Stomach (tissue), 9 donors: ENCODE measurements around the gene SLC12A3. TPM values are rescaled to one million over a fixed set of nuclear protein-coding genes. Genes with fewer than 3 reads are reported as not detected.

Source experiments
- DNase-seq, 2 donors: peaks; one replicate each; pipeline versions ENCODE4 v3.0.0 to v3.0.0-alpha.2; 2013 to 2019
- H3K27ac ChIP-seq, 5 donors: fragments of 200-600 bp in 4 of 5; sonication (generic) in 4 of 5; one replicate each; pipeline ENCODE4 v1.5.1; 2013 to 2019; ENCODE audit warnings: mild to moderate bottlenecking in 1 of 5, moderate library complexity in 1 of 5
- H3K27me3 ChIP-seq, 3 donors: fragments of 200-600 bp; sonication (generic); one replicate each; pipeline ENCODE4 v1.5.1; 2017 to 2019; ENCODE audit warnings: mixed run types in 1 of 3
- H3K36me3 ChIP-seq, 4 donors: fragments of 200-600 bp; sonication (generic); 1 replicate in 3 of 4; 2 replicates in 1 of 4; pipeline ENCODE4 v1.5.1; 2016 to 2019
- H3K4me1 ChIP-seq, 4 donors: fragments of 200-600 bp; sonication (generic); one replicate each; pipeline ENCODE4 v1.5.1; 2016 to 2019
- H3K4me3 ChIP-seq, 4 donors: fragments of 200-600 bp; sonication (generic) in 3 of 4; one replicate each; pipeline ENCODE4 v1.5.1; 2016 to 2019; ENCODE audit warnings: mild to moderate bottlenecking in 1 of 4
- H3K9me3 ChIP-seq, 4 donors: fragments of 200-600 bp; sonication (generic); one replicate each; pipeline ENCODE4 v1.5.1; 2016 to 2019
- EP300 ChIP-seq: sonication (generic); formaldehyde crosslinking; IDR thresholded peaks from one replicate; pipeline ENCODE4 v1.6.1; 2017; ENCODE audit warnings: antibody characterized with exemption
- POLR2A ChIP-seq, 4 donors: fragments of 450-650 bp; IDR thresholded peaks; one replicate each; pipeline ENCODE4 v1.6.1; 2016; ENCODE audit warnings: antibody characterized with exemption in 4 of 4, control low read depth in 2 of 4, mild to moderate bottlenecking in 1 of 4, moderate library complexity in 1 of 4
- POLR2AphosphoS5 ChIP-seq, 3 donors: sonication (generic); formaldehyde crosslinking; IDR thresholded peaks; one replicate each; pipeline ENCODE4 v1.6.1; 2016; ENCODE audit warnings: antibody characterized with exemption in 3 of 3
- WGBS, 5 donors: extraction: QIAGEN DNeasy Blood & Tissue Kit in 3 of 5; methylation state at CpG; one replicate each; pipeline versions ENCODE4 v1.1.5 to v1.1.7; 2013 to 2018; 5-methylcytosine and 5-hydroxymethylcytosine counted together
- intact Hi-C: fragments of 100-400 bp; cut with DNase I; formaldehyde crosslinking; loops from one replicate; pipeline ENCODE4 v1.15.1; 2023; ENCODE audit warnings: low total_unique reads
- polyA plus RNA-seq, 3 donors: library from polyadenylated mRNA; stranded (reverse); fragments of 200-250 nt; gene quantifications; one replicate each; pipeline ENCODE4 v1.2.3, GENCODE V29; 2013
- total RNA-seq, 5 donors: library from RNA; depleted of rRNA; stranded (reverse); fragments of >200 nt; gene quantifications; one replicate each; pipeline versions ENCODE4 v1.1.0 to v1.2.3, GENCODE V29; 2014 to 2016
- TF ChIP-seq, protein P1 (sequence below), 7 experiments: fragments of 450-650 bp in 4 of 7; fragments of 200-600 bp in 3 of 7; sonication (generic) in 3 of 7; IDR thresholded peaks; one replicate each; pipeline ENCODE4 v1.5.1; 2016 to 2019; ENCODE audit warnings: antibody characterized with exemption in 7 of 7, control low read depth in 2 of 7, mild to moderate bottlenecking in 1 of 7
- donor health status: healthy with polysubstance abuse.
- donor health status: Bipolar disorder and iron deficiency.
- donor health status: healthy.

Gene SLC12A3
- total and polyA plus RNA-seq, 8 donors: 0.10 to 0.12 TPM; not detected in 6

DNA sequence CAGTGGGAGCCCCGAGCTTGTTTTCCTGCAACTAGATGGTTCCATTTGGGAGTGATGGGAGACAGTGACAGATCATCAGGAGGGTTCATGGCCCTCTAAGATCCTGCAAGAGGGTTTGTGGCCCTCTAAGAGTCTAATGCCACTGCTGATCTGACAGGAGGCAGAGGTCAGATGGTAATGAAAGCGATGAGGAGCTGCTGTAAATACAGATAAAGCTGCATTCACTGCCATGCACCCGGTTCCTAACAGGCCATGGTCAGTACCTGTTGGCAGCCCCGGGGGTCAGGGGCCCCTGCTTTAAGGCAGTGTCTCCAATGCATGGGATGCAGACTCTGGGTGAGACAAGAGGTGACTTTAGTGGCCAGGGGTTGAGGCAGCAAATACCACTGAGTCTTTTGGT, 30.8 kb downstream of the SLC12A3 start:
- Histone ChIP-seq H3K27me3 (no peaks in the 10 kb centered on the region), H3K4me3 (no peak overlapping the region), H3K36me3 (no peaks in the 10 kb centered on the region), H3K27ac (no peak overlapping the region), H3K4me1 (no peaks in the 10 kb centered on the region), H3K9me3 (no peaks in the 10 kb centered on the region)
- no peak for DNase-seq
- intact Hi-C loops: no loop called here
- WGBS, 5 donors: 51 to 76% (median 70%) methylated on average over 3 to 4 of the region's 4 CpGs
- TF ChIP-seq EP300: no peak
- TF ChIP-seq, protein P1, sequence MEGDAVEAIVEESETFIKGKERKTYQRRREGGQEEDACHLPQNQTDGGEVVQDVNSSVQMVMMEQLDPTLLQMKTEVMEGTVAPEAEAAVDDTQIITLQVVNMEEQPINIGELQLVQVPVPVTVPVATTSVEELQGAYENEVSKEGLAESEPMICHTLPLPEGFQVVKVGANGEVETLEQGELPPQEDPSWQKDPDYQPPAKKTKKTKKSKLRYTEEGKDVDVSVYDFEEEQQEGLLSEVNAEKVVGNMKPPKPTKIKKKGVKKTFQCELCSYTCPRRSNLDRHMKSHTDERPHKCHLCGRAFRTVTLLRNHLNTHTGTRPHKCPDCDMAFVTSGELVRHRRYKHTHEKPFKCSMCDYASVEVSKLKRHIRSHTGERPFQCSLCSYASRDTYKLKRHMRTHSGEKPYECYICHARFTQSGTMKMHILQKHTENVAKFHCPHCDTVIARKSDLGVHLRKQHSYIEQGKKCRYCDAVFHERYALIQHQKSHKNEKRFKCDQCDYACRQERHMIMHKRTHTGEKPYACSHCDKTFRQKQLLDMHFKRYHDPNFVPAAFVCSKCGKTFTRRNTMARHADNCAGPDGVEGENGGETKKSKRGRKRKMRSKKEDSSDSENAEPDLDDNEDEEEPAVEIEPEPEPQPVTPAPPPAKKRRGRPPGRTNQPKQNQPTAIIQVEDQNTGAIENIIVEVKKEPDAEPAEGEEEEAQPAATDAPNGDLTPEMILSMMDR (IDR thresholded peaks at IDR 0.05): no peak

DNA sequence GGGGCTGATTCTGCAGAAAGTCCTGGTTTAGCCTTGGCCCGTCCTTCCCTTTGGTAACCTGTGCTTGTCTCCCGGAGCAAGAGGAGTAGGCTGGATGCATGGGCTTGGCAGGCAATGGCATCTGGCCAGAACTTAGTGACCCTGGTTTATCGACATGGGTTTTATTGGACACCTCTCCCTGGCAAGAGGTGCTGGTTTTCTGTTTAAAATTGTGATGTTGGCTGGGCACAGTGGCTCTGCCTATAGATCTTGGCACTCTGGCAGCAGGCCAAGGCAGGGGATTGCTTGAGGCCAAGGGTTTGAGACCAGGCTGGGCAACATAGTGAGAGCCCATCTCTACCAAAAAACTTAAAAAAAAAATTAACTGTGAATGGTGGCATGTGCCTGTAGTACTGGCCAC, 31.2 kb downstream of the SLC12A3 start:
- intact Hi-C loops: no loop called here
- no peak overlapping the region for H3K4me3 ChIP-seq
- no peaks in the 10 kb centered on the region for H3K36me3 ChIP-seq
- H3K9me3 ChIP-seq: no peaks in the 10 kb centered on the region
- no peaks in the 10 kb centered on the region for H3K4me1 ChIP-seq
- TF ChIP-seq, protein P1 (IDR thresholded peaks at IDR 0.05): no peak
- TF ChIP-seq POLR2A (IDR thresholded peaks at IDR 0.05) (no peak), POLR2AphosphoS5 (IDR thresholded peaks at IDR 0.05) (no peak), EP300 (no peak)
- 19 to 57% (median 50%) methylated on average over 3 of the region's 3 CpGs for WGBS, 5 donors
- H3K27ac ChIP-seq: no peak overlapping the region
- peak in 1 of 2 donors; percentile 41 for DNase-seq
- no peaks in the 10 kb centered on the region for H3K27me3 ChIP-seq

DNA sequence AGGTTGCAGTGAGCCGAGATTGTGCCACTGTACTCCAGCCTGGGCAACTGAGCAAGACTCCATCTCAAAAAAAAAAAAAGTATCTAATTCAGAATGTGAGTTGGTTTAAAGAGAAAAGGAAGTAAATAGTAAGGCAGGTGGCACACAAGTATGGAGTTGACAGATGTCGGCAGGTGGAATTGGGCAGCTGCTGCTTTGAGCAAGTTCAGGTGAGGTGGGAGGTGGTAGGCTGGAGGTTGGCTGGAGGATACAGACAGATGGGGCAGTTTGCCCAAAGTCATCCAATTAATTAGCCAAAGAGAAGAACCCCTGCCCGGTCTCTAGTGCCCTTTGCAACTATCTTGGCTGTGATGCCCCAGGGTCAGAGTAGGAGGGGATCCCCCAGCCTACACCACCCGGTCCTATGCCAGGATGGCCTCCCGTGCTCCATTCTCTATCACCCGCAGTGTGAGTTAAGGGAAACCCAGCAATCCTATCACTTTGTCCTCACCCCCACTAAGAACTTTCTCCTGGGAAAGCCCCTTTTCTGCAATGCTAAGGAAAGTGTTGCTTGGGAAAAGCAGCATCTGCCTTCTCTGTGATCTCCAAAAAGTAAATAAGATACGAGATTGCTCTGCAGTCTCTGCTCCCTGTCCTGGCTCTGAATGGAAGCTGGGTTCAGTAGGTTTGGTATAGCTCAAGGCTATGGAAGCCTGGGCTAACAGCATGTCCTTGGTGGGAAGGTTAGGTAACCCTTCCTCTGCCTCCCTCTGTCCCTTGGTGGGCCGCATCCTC, 32.2 kb downstream of the SLC12A3 start:
- intact Hi-C loops: no loop called here
- Histone ChIP-seq H3K27ac (no peak overlapping the region), H3K4me3 (no peak overlapping the region), H3K27me3 (no peaks in the 10 kb centered on the region), H3K36me3 (no peaks in the 10 kb centered on the region), H3K9me3 (no peaks in the 10 kb centered on the region), H3K4me1 (peaks cover 0 to 8% (median 0%) of the 10 kb centered on the region in 4 donors)
- 83 to 89% (median 86%) methylated on average over 8 of the region's 8 CpGs for WGBS, 5 donors
- TF ChIP-seq EP300 (no peak), POLR2A (IDR thresholded peaks at IDR 0.05) (no peak), POLR2AphosphoS5 (IDR thresholded peaks at IDR 0.05) (no peak)
- TF ChIP-seq, protein P1 (IDR thresholded peaks at IDR 0.05): no peak
- no peak for DNase-seq

DNA sequence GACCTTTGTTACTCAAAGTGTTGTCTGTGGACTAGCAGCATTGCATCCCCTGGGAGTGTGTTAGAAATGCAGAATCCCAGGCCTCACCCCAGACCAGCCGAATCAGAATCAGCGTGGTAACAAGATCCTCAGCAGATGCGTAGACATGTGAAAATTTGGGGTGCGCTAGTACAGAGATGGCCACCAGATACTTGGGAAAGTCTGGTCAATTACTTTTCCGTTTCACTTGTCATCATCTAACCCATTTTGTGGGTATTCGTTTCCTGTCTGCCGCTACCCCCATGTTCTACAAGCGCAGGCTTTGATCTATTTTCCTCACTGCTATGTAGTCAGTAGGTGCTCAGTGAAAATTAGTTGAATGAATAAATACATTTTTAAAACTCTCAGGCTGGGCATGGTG, 33.8 kb downstream of the SLC12A3 start:
- Histone ChIP-seq H3K36me3 (no peaks in the 10 kb centered on the region), H3K4me1 (peaks cover 0 to 8% (median 0%) of the 10 kb centered on the region in 4 donors), H3K9me3 (no peaks in the 10 kb centered on the region), H3K27me3 (no peaks in the 10 kb centered on the region), H3K27ac (no peak overlapping the region), H3K4me3 (no peak overlapping the region)
- intact Hi-C loops: no loop called here
- WGBS, 5 donors: 82 to 94% (median 83%) methylated on average over 8 of the region's 8 CpGs
- DNase-seq: no peak
- TF ChIP-seq POLR2A (IDR thresholded peaks at IDR 0.05): no peak
- TF ChIP-seq EP300: no peak
- TF ChIP-seq POLR2AphosphoS5 (IDR thresholded peaks at IDR 0.05): no peak

DNA sequence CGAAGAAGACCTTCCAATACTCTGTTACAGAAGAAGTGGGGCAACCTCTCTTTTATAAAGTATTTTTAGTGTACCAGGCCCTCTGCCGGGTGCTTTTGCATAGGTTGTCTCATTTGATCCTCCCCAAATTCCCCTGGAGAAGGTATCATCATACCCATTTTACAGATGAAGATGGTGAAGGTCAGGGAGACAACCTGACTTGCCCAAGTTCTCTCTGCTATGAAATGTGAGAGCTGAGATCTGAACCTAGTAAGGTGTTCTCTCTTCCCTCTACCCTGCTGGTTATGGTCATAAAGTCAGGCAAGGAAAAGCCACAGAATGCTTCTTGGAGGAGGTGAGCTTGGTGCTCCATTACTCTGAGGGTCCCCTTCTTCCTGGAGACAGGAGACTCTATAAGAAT, 38.9 kb downstream of the SLC12A3 start:
- DNase-seq: no peak
- no peaks in the 10 kb centered on the region for H3K36me3 ChIP-seq
- no peaks in the 10 kb centered on the region for H3K27me3 ChIP-seq
- no peak overlapping the region for H3K27ac ChIP-seq
- H3K9me3 ChIP-seq: no peaks in the 10 kb centered on the region
- intact Hi-C loops: no loop called here
- H3K4me3 ChIP-seq: no peak overlapping the region
- 94 to 98% (median 97%) methylated on average over 2 of the region's 2 CpGs for WGBS, 5 donors
- TF ChIP-seq, protein P1 (IDR thresholded peaks at IDR 0.05): no peak
- TF ChIP-seq POLR2A (IDR thresholded peaks at IDR 0.05): no peak
- no peak for TF ChIP-seq POLR2AphosphoS5 (IDR thresholded peaks at IDR 0.05)
- no peak for TF ChIP-seq EP300
- H3K4me1 ChIP-seq: peaks cover 0 to 15% (median 4%) of the 10 kb centered on the region in 4 donors
